ENCODE data around the gene SGSM1.

DNA sequence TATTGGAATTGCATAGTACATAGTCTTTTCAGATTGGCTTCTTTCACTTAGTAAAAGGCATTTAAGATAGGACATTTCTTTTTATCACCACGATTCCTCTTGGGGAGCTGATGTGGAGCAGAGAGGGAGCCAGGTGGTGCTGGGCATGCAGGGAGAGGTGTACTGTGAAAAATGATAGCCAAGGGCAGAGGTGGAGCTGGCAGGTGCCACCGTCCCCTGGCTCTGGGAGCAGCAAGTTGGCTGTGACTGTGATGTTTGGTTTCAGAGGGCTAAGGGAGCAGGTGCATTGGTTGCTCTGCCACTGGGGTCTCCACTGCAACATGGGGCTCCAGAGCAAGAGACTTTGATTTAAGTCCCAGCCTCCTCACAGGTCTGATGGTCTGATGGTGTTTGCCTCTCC, 16.5 kb downstream of the SGSM1 start:
- TF ChIP-seq, protein P1, sequence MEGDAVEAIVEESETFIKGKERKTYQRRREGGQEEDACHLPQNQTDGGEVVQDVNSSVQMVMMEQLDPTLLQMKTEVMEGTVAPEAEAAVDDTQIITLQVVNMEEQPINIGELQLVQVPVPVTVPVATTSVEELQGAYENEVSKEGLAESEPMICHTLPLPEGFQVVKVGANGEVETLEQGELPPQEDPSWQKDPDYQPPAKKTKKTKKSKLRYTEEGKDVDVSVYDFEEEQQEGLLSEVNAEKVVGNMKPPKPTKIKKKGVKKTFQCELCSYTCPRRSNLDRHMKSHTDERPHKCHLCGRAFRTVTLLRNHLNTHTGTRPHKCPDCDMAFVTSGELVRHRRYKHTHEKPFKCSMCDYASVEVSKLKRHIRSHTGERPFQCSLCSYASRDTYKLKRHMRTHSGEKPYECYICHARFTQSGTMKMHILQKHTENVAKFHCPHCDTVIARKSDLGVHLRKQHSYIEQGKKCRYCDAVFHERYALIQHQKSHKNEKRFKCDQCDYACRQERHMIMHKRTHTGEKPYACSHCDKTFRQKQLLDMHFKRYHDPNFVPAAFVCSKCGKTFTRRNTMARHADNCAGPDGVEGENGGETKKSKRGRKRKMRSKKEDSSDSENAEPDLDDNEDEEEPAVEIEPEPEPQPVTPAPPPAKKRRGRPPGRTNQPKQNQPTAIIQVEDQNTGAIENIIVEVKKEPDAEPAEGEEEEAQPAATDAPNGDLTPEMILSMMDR (IDR thresholded peaks at IDR 0.05), result no peak
- no peak for TF ChIP-seq EP300 (IDR thresholded peaks at IDR 0.05)
